Activated T-cell treated with anti-CD3 and anti-CD28 coated beads, Interleukin-2, amount 50 U/mL, for 24 hours (primary cell): Measurements from ENCODE around the gene TMEM127.

Experiments
- DNase-seq: peaks from one replicate; pipeline ENCODE4 v3.0.0-alpha.2; 2020
- H3K27ac Mint-ChIP-seq: 2 replicates; pipeline ENCODE4 v1.8.0; 2020; ENCODE audit warnings: mild to moderate bottlenecking, mixed read lengths
- H3K27me3 Mint-ChIP-seq: 2 replicates; pipeline ENCODE4 v1.8.0; 2020; ENCODE audit warnings: mixed read lengths
- H3K36me3 Mint-ChIP-seq: 2 replicates; pipeline ENCODE4 v1.8.0; 2020; ENCODE audit warnings: low read depth, mixed read lengths
- H3K4me1 Mint-ChIP-seq: 2 replicates; pipeline ENCODE4 v1.8.0; 2020; ENCODE audit warnings: low read depth, mixed read lengths
- H3K4me3 Mint-ChIP-seq: 2 replicates; pipeline ENCODE4 v1.8.0; 2020; ENCODE audit warnings: mild to moderate bottlenecking, moderate library complexity, mixed read lengths
- H3K9me3 Mint-ChIP-seq: 2 replicates; pipeline ENCODE4 v1.8.0; 2020; ENCODE audit warnings: mixed read lengths

The TMEM127 gene

DNA sequence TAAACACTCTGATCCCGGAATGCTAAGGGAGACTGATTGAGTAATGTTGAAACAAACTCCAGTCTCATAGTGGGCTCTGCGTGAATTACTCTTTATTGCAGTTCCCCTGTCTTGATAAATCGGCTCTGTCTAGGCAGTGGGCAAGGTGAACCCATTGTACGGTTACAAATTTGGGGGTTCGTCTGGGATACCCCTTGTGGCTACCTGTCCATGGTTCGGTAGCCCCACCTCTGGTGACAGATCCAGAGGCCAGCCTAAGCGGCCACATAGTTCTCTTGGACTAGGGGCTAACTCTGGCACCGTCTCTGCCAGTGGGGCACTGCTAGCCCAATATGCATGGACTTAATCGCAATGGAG is 56.1 kb downstream of the TMEM127 start:
- no peaks in the 10 kb centered on the region for H3K27me3 Mint-ChIP-seq
- H3K4me1 Mint-ChIP-seq: peaks cover 38% of the 10 kb centered on the region
- H3K27ac Mint-ChIP-seq: peak overlapping the region; percentile 93
- DNase-seq: no peak
- H3K9me3 Mint-ChIP-seq: no peaks in the 10 kb centered on the region
- H3K4me3 Mint-ChIP-seq: peak overlapping the region; percentile 91
- peaks cover 46% of the 10 kb centered on the region for H3K36me3 Mint-ChIP-seq

DNA sequence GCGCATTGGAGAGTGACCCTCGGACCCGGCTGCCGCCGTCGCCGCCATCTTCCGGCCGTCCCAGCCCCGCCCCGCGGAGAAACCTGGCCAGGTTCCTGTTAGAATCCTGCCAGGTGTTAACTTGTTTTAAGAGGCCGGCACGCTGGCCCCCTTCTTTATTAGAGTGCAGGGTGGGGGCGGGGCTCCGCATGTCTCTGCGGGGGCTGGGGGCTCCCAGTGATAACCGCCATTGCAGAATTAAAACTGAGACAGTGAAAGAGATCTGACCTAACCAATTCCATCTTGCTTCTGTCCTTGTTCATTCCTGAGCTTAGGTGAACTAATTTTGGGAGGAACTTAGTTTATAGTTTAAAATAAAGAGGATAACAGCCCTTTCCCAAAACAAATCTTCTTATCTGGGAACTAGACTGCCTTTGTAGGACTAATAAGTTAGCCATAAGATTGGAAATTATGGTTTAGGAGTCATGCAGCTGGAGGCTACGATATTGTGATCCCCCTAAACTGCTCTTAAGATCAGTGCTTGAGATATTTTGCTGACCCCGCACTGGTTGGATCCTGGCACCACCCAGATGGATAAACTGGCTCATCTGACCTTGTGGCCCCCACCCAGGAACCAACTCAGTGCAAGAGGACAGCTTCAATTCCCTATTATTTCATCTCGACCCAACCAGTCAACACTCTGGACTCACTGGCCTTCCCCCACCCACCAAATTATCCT is 56.6 kb downstream of the TMEM127 start:
- H3K27ac Mint-ChIP-seq: peak overlapping the region; percentile 93
- DNase-seq: no peak
- H3K4me3 Mint-ChIP-seq: peak overlapping the region; percentile 91
- peaks cover 50% of the 10 kb centered on the region for H3K36me3 Mint-ChIP-seq
- H3K27me3 Mint-ChIP-seq: no peaks in the 10 kb centered on the region
- no peaks in the 10 kb centered on the region for H3K9me3 Mint-ChIP-seq
- peaks cover 44% of the 10 kb centered on the region for H3K4me1 Mint-ChIP-seq

- H3K4me3 Mint-ChIP-seq: peak within 1 kb of the TSS; percentile 91
- no peaks in the 10 kb centered on the region for H3K27me3 Mint-ChIP-seq
- H3K4me1 Mint-ChIP-seq: peaks cover 52% of the 10 kb centered on the region
- no peaks in the 10 kb centered on the region for H3K9me3 Mint-ChIP-seq
- peaks cover 58% of the 10 kb centered on the region for H3K36me3 Mint-ChIP-seq
- peak; percentile 99 for DNase-seq
- peak within 1 kb of the TSS; percentile 93 for H3K27ac Mint-ChIP-seq
These were observed 57.4 kb downstream of the TMEM127 start, which contains the start of gene STARD7 for GRCh38 chr2:96208143-96209010. TSS of gene STARD7 (minus strand) at chr2:96208827. CDS start at chr2:96208434, 393 bp downstream.

- DNase-seq: no peak
- H3K4me1 Mint-ChIP-seq: peaks cover 58% of the 10 kb centered on the region
- peak overlapping the region; percentile 91 for H3K4me3 Mint-ChIP-seq
- H3K36me3 Mint-ChIP-seq: peaks cover 64% of the 10 kb centered on the region
- H3K27me3 Mint-ChIP-seq: no peaks in the 10 kb centered on the region
- H3K27ac Mint-ChIP-seq: peak overlapping the region; percentile 91
- H3K9me3 Mint-ChIP-seq: no peaks in the 10 kb centered on the region
These were observed 58.0 kb downstream of the TMEM127 start for GRCh38 chr2:96207774-96208142.

GRCh38 chr2:96207073-96207773 is 58.6 kb downstream of the TMEM127 start:
- H3K27ac Mint-ChIP-seq: peak overlapping the region; percentile 91
- peaks cover 65% of the 10 kb centered on the region for H3K36me3 Mint-ChIP-seq
- no peaks in the 10 kb centered on the region for H3K27me3 Mint-ChIP-seq
- H3K4me3 Mint-ChIP-seq: peak overlapping the region; percentile 91
- no peaks in the 10 kb centered on the region for H3K9me3 Mint-ChIP-seq
- DNase-seq: no peak
- peaks cover 62% of the 10 kb centered on the region for H3K4me1 Mint-ChIP-seq

GRCh38 chr2:96205888-96206287 is 59.9 kb downstream of the TMEM127 start:
- Mint-ChIP-seq H3K27me3 (no peaks in the 10 kb centered on the region), H3K36me3 (peaks cover 68% of the 10 kb centered on the region), H3K27ac (peak overlapping the region; percentile 86), H3K4me1 (peaks cover 73% of the 10 kb centered on the region), H3K4me3 (peak overlapping the region; percentile 91), H3K9me3 (no peaks in the 10 kb centered on the region)
- DNase-seq: no peak

GRCh38 chr2:96204836-96205624 is 60.8 kb downstream of the TMEM127 start:
- peaks cover 75% of the 10 kb centered on the region for H3K36me3 Mint-ChIP-seq
- H3K27me3 Mint-ChIP-seq: no peaks in the 10 kb centered on the region
- peak overlapping the region; percentile 60 for H3K27ac Mint-ChIP-seq
- no peak for DNase-seq
- no peaks in the 10 kb centered on the region for H3K9me3 Mint-ChIP-seq
- H3K4me3 Mint-ChIP-seq: peak overlapping the region; percentile 91
- H3K4me1 Mint-ChIP-seq: peaks cover 76% of the 10 kb centered on the region

DNA sequence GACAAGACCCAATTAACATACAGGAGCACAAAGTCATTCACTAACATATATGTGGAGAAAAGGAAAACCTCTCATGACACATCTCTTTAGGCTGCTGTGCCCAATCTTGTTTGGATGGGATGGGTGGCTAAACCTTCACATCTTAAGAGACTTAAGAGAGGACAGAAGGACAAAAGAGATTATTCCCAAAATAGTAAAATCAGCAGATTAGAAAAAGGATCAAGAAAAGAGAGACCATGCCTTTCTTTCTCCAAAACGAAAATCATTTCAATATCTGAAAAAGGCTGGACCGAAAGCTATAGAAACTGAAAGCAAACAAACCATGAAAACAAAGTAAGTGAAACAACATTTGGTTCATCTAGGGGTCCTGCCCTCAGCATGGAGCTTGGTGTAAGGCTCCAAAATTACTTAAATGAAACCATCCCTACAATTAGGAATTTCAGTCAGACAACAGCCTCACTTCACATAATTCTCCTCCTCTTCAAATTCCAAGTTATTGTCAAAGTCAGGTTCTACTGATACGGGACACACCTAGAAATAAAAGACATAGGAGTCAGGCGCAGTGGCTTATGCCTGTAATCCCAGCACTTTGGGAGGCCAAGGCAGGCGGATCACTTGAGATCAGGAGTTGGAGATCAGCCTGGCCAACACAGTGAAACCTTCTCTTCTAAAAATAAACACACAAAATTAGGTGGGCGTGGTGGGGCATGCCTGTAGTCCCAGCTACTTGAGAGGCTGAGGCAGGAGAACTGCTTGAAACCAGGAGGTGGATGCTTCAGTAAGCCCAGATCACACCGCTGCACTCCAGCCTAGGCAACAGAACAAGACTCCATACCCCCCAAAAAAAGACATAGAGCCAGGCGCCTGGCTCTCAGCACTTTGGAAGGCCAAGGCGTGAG is 62.4 kb downstream of the TMEM127 start:
- Mint-ChIP-seq H3K4me3 (peak overlapping the region; percentile 91), H3K4me1 (peaks cover 84% of the 10 kb centered on the region), H3K27me3 (no peaks in the 10 kb centered on the region), H3K27ac (peak overlapping the region; percentile 71), H3K9me3 (no peaks in the 10 kb centered on the region), H3K36me3 (peaks cover 83% of the 10 kb centered on the region)
- DNase-seq: no peak

DNA sequence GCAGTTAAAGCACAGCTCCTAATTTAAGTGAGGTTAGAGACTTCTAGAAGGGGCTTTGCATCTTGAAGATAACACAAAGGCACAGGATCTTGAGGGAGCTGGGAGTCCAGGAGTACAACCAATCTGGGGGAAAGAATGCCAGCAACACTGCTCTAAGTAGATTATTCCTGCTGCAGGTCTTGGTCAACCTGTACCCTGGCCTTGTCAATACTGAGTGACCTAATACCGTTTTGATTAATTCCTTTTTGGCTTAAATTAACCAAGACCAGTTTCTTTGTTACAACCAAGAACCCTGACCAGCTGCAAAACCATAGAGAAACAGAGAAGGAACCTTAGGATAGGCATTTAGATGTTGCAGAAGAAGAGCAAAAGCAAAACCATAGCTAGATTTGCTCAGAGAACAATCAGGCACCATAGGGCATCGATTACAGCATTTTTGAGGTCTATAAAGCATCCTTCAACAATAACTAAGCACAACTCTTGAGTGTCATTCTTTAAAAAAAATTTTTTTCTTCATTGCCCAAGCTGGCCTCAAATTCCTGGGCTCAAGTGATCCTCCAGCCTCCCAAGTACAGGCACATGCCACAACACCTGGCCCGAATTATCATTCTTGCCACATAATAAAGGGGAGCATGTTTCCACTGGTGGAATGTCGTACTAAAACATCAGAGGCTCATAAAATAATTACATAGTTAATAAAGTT is 63.5 kb downstream of the TMEM127 start:
- DNase-seq: no peak
- Mint-ChIP-seq H3K27me3 (no peaks in the 10 kb centered on the region), H3K4me3 (no peak overlapping the region), H3K4me1 (peaks cover 90% of the 10 kb centered on the region), H3K36me3 (peaks cover 80% of the 10 kb centered on the region), H3K27ac (peak overlapping the region; percentile 29), H3K9me3 (no peaks in the 10 kb centered on the region)

GRCh38 chr2:96201338-96201737 is 64.5 kb downstream of the TMEM127 start:
- H3K27ac Mint-ChIP-seq: no peak overlapping the region
- peaks cover 74% of the 10 kb centered on the region for H3K36me3 Mint-ChIP-seq

GRCh38 chr2:96198921-96199320 is 66.9 kb downstream of the TMEM127 start:
- Mint-ChIP-seq H3K4me3 (no peak overlapping the region), H3K4me1 (peaks cover 67% of the 10 kb centered on the region), H3K27me3 (no peaks in the 10 kb centered on the region), H3K27ac (peak overlapping the region; percentile 27), H3K36me3 (peaks cover 74% of the 10 kb centered on the region), H3K9me3 (no peaks in the 10 kb centered on the region)
- DNase-seq: no peak

More at GRCh38 chr2:96201338-96201737, 64.5 kb downstream of the TMEM127 start:
- H3K4me1 Mint-ChIP-seq: peaks cover 83% of the 10 kb centered on the region
- no peaks in the 10 kb centered on the region for H3K27me3 Mint-ChIP-seq
- H3K9me3 Mint-ChIP-seq: no peaks in the 10 kb centered on the region
- DNase-seq: no peak
- H3K4me3 Mint-ChIP-seq: no peak overlapping the region
